Measurements from ENCODE around the gene EEF1A2.

Gene EEF1A2

GRCh38 chr20:63497946-63498935 lies 642 bp downstream of the EEF1A2 start:
- no peak for DNase-seq

- no peak for DNase-seq
Measured at GRCh38 chr20:63497138-63497945, 1.5 kb downstream of the EEF1A2 start.

- no peak for DNase-seq
Measured at GRCh38 chr20:63496596-63497120, 2.2 kb downstream of the EEF1A2 start.

- DNase-seq: no peak
Measured at GRCh38 chr20:63495741-63496595, 2.9 kb downstream of the EEF1A2 start.

GRCh38 chr20:63495167-63495720 lies 3.6 kb downstream of the EEF1A2 start:
- no peak for DNase-seq

- DNase-seq: no peak
Measured at GRCh38 chr20:63494420-63495166, 4.3 kb downstream of the EEF1A2 start.

GRCh38 chr20:63494084-63494419 lies 4.8 kb downstream of the EEF1A2 start:
- DNase-seq: no peak

GRCh38 chr20:63493563-63494020 lies 5.3 kb downstream of the EEF1A2 start:
- DNase-seq: no peak

GRCh38 chr20:63492982-63493381 lies 5.9 kb downstream of the EEF1A2 start:
- no peak for DNase-seq

- no peak for DNase-seq
Measured at GRCh38 chr20:63492518-63492917, 6.4 kb downstream of the EEF1A2 start.

- DNase-seq: no peak
Measured at GRCh38 chr20:63491635-63492230, 7.2 kb downstream of the EEF1A2 start.

GRCh38 chr20:63491078-63491477 lies 7.8 kb downstream of the EEF1A2 start:
- no peak for DNase-seq

- no peak for DNase-seq
Measured at GRCh38 chr20:63490416-63490815, 8.5 kb downstream of the EEF1A2 start.

- DNase-seq: no peak
Measured at GRCh38 chr20:63488315-63489251, 10.3 kb downstream of the EEF1A2 start.

- no peak for DNase-seq
Measured at GRCh38 chr20:63487781-63488241, 11.1 kb downstream of the EEF1A2 start.

GRCh38 chr20:63487116-63487764 lies 11.6 kb downstream of the EEF1A2 start:
- DNase-seq: no peak

GRCh38 chr20:63486300-63486855 lies 12.5 kb downstream of the EEF1A2 start:
- no peak for DNase-seq

GRCh38 chr20:63484651-63485403 lies 14.1 kb downstream of the EEF1A2 start:
- DNase-seq: no peak

Measured in NCI-H748 treated with DMSO at 0.1 percent for 48 hours (cell line).